Heart right ventricle (tissue), 16 donors: Measurements from ENCODE around the gene SEC16A. TPM values are rescaled to one million over a fixed set of nuclear protein-coding genes. Genes with fewer than 3 reads are reported as not detected.

Experiments
- ATAC-seq, 8 donors: fragments of 200-7000 bp; cut with Tn5 transposase; one replicate each; pipeline ENCODE4 v1.9.1; 2020; ENCODE audit warnings: mild to moderate bottlenecking in 8 of 8, moderate library complexity in 8 of 8, moderate number of reproducible peaks in 1 of 8
- DNase-seq, 2 donors: peaks; one replicate each; pipeline ENCODE4 v3.0.0-alpha.2; 2020
- H3K27ac ChIP-seq, 10 donors: fragments of 200-600 bp; sonication (generic) in 2 of 10; one replicate each; pipeline versions ENCODE4 v1.5.0 to v1.8.0; 2020 to 2022; ENCODE audit warnings: mild to moderate bottlenecking in 3 of 10
- H3K27me3 ChIP-seq, 7 donors: fragments of 200-600 bp; one replicate each; pipeline ENCODE4 v1.8.0; 2021 to 2022; ENCODE audit warnings: mild to moderate bottlenecking in 2 of 7
- H3K36me3 ChIP-seq, 9 donors: fragments of 200-600 bp; sonication (generic) in 1 of 9; one replicate each; pipeline versions ENCODE4 v1.5.0 to v1.8.0; 2020 to 2022; ENCODE audit warnings: mild to moderate bottlenecking in 2 of 9
- H3K4me1 ChIP-seq, 9 donors: fragments of 200-600 bp; sonication (generic) in 1 of 9; one replicate each; pipeline versions ENCODE4 v1.5.0 to v1.8.0; 2020 to 2022; ENCODE audit warnings: mild to moderate bottlenecking in 4 of 9
- H3K4me3 ChIP-seq, 10 donors: fragments of 200-600 bp; sonication (generic) in 2 of 10; one replicate each; pipeline versions ENCODE4 v1.5.0 to v1.8.0; 2020 to 2022; ENCODE audit warnings: mild to moderate bottlenecking in 7 of 10, moderate library complexity in 2 of 10
- H3K9me3 ChIP-seq, 11 donors: fragments of 200-600 bp in 10 of 11; sonication (generic) in 2 of 11; one replicate each; pipeline versions ENCODE4 v1.5.0 to v1.8.0; 2013 to 2022; ENCODE audit warnings: mild to moderate bottlenecking in 2 of 11, control low read depth in 1 of 11, moderate library complexity in 1 of 11
- whole genome bisulfite sequencing, 2 donors: extraction: QIAGEN DNeasy Blood & Tissue Kit; methylation state at CpG; one replicate each; pipeline ENCODE4 v1.1.7; 2013; ENCODE audit warnings: inconsistent platforms in 1 of 2; 5-methylcytosine and 5-hydroxymethylcytosine counted together
- intact Hi-C, 10 donors: fragments of 100-400 bp; cut with DNase I; formaldehyde crosslinking; loops; one replicate each; pipeline versions ENCODE4 v1.11.1 to v1.14.2; 2022
- polyA plus RNA-seq, 2 donors: library from polyadenylated mRNA; stranded (reverse); fragments of 200-250 nt; gene quantifications; one replicate each; pipeline ENCODE4 v1.2.3, GENCODE V29; 2013
- total RNA-seq, 10 donors: library from RNA; stranded (reverse); fragmentation: NEBNext Ultra II Directional in 3 of 10; extraction: Animal tissue kit (Norgen Biotek cat#: 25700) in 3 of 10; gene quantifications; one replicate each; pipeline versions ENCODE4 v1.2.1 to v1.2.4, GENCODE V29; 2021 to 2023
- TF ChIP-seq, protein P1 (sequence below), 9 donors: fragments of 200-600 bp; sonication (generic) in 2 of 9; IDR thresholded peaks; one replicate each; pipeline versions ENCODE4 v1.5.0 to v1.8.0; 2021 to 2022; ENCODE audit warnings: antibody characterized with exemption in 9 of 9, mild to moderate bottlenecking in 5 of 9, moderate library complexity in 1 of 9
- donor health status: Arrhythmogenic right ventricular cardiomyopathy.
- donor health status: ischemic (EF 13 %, LVEDD 7.1; RV severe dilation, severe dysfunction).
- donor health status: healthy with polysubstance abuse.
- donor health status: DM: no; HTN: yes; CAD: no.
- donor health status: DM: no; HTN: no; CAD: no.
- donor health status: ischemic (EF 25% LVEDD 6.9; RV normal size, moderate dysfunction).
- donor health status: ischemic (EF 25% LVEDD 5.7; RV mildly dilated, moderate dysfunction).
- donor health status: healthy.
- donor health status: DM: yes; HTN: yes; CAD: no.
- donor health status: Ischemic cardiomyopathy.
- donor health status: ischemic (EF 35%, LVEDD 5.7; RV mildly dilated, moderate dysfunction).
- donor health status: nonischemic (EF 11% LVEDD 7.7; RV severe dilation, severe dysfunction).
- donor health status: DM: yes; HTN: yes; CAD: no.
- donor health status: PGD.
- donor health status: ischemic (EF 29% LVEDD 5.4; RV normal size, mild dysfunction).
- donor health status: nonischemic (EF 23%, LVEDD 6.1; RV moderate dilation, normal function).

The SEC16A gene
- total and polyA plus RNA-seq, 12 donors, result 21.9 to 35.9 (median 28.6) TPM

DNA sequence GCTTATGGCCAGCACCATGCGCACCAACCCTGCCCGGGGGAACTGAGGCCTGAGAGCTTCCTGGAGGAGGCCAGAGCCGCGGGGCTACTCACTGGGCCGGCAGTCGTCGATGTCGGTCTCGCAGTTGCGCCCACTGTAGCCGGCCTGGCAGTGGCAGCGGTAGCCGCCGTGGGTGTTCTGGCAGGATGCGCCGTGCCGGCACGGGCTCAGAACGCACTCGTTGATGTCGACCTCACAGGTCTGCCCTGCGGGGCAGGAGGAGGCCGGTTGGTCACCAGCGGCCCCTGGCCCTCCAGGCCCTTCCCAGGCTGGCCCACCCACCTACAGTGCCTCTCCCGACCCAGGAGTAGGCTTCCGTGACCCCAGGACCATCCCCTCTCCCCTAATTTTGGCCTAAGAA, 27.7 kb upstream of the SEC16A start:
- whole genome bisulfite sequencing, 2 donors, result 74 to 75% methylated on average over 23 to 26 of the region's 26 CpGs
- Histone ChIP-seq H3K27me3 (no peaks in the 10 kb centered on the region), H3K36me3 (peaks cover 14 to 100% (median 73%) of the 10 kb centered on the region in 9 donors), H3K4me3 (peak overlapping the region in 1 of 10 donors; percentile 7), H3K4me1 (peaks cover 13 to 56% (median 35%) of the 10 kb centered on the region in 9 donors), H3K27ac (peak overlapping the region; percentile 76 to 98 (median 95)), H3K9me3 (no peaks in the 10 kb centered on the region)
- no peak for ATAC-seq
- intact Hi-C loops, result loop anchor here in 1 of 10 donors (2.0 kb wide), 1 partner anchor 28 kb away; no protein-coding TSS in a partner anchor
- TF ChIP-seq, protein P1, sequence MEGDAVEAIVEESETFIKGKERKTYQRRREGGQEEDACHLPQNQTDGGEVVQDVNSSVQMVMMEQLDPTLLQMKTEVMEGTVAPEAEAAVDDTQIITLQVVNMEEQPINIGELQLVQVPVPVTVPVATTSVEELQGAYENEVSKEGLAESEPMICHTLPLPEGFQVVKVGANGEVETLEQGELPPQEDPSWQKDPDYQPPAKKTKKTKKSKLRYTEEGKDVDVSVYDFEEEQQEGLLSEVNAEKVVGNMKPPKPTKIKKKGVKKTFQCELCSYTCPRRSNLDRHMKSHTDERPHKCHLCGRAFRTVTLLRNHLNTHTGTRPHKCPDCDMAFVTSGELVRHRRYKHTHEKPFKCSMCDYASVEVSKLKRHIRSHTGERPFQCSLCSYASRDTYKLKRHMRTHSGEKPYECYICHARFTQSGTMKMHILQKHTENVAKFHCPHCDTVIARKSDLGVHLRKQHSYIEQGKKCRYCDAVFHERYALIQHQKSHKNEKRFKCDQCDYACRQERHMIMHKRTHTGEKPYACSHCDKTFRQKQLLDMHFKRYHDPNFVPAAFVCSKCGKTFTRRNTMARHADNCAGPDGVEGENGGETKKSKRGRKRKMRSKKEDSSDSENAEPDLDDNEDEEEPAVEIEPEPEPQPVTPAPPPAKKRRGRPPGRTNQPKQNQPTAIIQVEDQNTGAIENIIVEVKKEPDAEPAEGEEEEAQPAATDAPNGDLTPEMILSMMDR (IDR thresholded peaks at IDR 0.05), result no peak
- DNase-seq, result no peak

DNA sequence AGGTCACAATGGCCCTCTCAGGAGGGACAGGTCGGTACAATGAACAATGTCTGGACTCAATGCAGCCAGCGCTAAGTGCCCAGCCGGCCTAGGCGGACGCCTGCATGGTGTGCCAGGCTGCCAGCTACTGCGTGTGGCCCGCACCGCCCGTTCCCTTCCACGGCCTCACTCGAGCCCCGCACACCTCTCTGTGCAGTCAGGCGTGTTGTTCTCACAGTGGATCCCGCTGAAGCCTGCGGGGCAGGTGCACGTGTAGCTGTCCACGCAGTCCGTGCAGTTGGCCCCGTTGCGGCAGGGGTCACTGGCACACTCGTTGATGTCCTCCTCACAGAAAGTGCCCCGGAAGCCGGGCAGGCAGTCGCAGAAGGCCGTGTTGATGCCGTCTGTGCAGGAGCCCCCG, 26.7 kb upstream of the SEC16A start:
- H3K4me1 ChIP-seq, result peaks cover 13 to 55% (median 35%) of the 10 kb centered on the region in 9 donors
- TF ChIP-seq, protein P1 (IDR thresholded peaks at IDR 0.05), result no peak
- DNase-seq (no peak), ATAC-seq (no peak)
- 86 to 90% methylated on average over 27 of the region's 27 CpGs for WGBS, 2 donors
- intact Hi-C loops, result loop anchor here in 1 of 10 donors (5.0 kb wide), 1 partner anchor 33 kb away; no protein-coding TSS in a partner anchor
- H3K27ac ChIP-seq, result peak overlapping the region; percentile 76 to 98 (median 95)
- peaks cover 9 to 100% (median 74%) of the 10 kb centered on the region in 9 donors for H3K36me3 ChIP-seq
- H3K4me3 ChIP-seq, result no peak overlapping the region
- H3K27me3 ChIP-seq, result no peaks in the 10 kb centered on the region
- H3K9me3 ChIP-seq, result no peaks in the 10 kb centered on the region

DNA sequence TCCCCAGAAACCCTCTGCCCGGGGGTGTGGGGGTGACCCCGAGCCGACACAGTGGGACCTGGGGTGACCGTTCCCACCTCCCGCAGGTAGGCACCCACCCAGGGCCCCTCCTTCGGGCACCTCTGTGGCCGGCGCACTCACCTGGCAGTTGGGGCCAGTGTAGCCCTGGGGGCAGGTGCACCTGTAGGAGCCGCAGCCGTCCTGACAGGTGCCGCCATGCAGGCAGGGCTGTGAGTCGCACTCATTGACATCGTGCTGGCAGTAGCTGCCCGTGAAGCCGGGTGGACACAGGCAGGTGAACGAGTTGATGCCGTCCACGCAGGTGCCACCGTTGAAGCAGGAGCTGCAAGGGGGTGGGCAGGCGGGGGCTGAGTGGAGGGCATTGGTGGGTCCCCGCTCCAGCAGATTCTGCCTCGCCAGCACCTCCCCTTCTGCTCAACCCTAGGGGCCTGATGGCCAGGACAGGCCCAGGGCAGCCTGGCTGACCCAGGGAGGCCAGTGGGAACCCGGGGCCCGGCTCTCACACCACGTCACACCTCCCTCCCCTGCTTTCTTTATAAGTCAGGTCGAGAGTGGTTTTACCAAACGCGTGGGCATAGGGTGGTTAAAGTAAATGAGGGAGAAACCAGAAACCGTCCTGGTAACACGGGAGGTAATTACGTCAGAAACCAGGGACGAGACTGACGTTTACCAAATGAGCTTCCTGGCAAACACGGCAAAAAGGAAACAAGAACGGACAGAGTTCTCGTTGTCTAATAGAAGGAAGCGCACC, 26.1 kb upstream of the SEC16A start:
- Histone ChIP-seq H3K4me1 (peaks cover 13 to 54% (median 35%) of the 10 kb centered on the region in 9 donors), H3K27ac (peak overlapping the region in 7 of 10 donors; percentile 32 to 98 (median 94)), H3K36me3 (peaks cover 9 to 100% (median 76%) of the 10 kb centered on the region in 9 donors), H3K4me3 (no peak overlapping the region), H3K9me3 (no peaks in the 10 kb centered on the region), H3K27me3 (no peaks in the 10 kb centered on the region)
- TF ChIP-seq, protein P1 (IDR thresholded peaks at IDR 0.05), result no peak
- intact Hi-C loops, result loop anchor here in 1 of 10 donors (5.0 kb wide), 1 partner anchor 33 kb away; no protein-coding TSS in a partner anchor
- DNase-seq (no peak), ATAC-seq (no peak)
- WGBS, 2 donors, result 91% methylated on average over 37 of the region's 37 CpGs

DNA sequence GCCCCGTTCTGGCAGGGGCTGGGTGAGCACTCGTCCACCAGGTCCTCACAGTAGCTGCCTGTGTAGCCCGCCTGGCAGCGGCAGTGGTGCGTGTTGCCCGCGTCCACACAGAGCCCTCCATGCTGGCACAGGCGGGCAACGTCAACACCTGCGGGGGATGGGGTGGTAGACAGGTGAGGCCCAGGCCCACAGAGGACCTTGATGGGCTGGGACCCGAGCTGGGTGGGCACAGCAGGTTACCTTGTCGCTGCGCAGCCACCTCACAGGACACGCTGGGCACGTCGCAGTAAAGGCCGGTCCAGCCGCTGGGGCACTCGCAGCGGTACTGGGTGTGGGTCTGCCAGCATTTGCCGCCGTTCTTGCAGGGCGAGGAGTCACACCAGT, 25.1 kb upstream of the SEC16A start:
- Histone ChIP-seq H3K4me1 (peaks cover 13 to 49% (median 30%) of the 10 kb centered on the region in 9 donors), H3K9me3 (no peaks in the 10 kb centered on the region), H3K36me3 (peaks cover 9 to 100% (median 76%) of the 10 kb centered on the region in 9 donors), H3K27me3 (no peaks in the 10 kb centered on the region), H3K4me3 (no peak overlapping the region), H3K27ac (peak overlapping the region in 1 of 10 donors; percentile 98)
- ATAC-seq, result no peak
- TF ChIP-seq, protein P1 (IDR thresholded peaks at IDR 0.05), result no peak
- WGBS, 2 donors, result 95 to 97% methylated on average over 23 of the region's 23 CpGs
- intact Hi-C loops, result loop anchor here in 1 of 10 donors (5.0 kb wide), 1 partner anchor 34 kb away; no protein-coding TSS in a partner anchor
- no peak for DNase-seq
